HepG2 (cell line): ENCODE data around the gene KRTAP19-8.

Experiments used
- CHD2 ChIP-seq: IDR thresholded peaks from 2 replicates; pipeline ENCODE4 v1.6.1; 2011; ENCODE audit warnings: low read depth, low read length, improper control_type of control experiment
- CTCF ChIP-seq: sonication (generic); formaldehyde crosslinking; IDR thresholded peaks from 2 replicates; pipeline ENCODE4 v1.5.0; 2020; ENCODE audit warnings: mild to moderate bottlenecking, missing genetic modification reagents, moderate library complexity
- EP300 ChIP-seq, 3 experiments: sonication (generic) in 1 of 3; formaldehyde crosslinking in 1 of 3; IDR thresholded peaks; 2 replicates each; pipeline versions ENCODE4 v1.5.1 to v1.6.1; 2011 to 2020; ENCODE audit warnings: low read depth in 2 of 3, low read length in 2 of 3, borderline replicate concordance in 1 of 3, improper control_type of control experiment in 1 of 3, mild to moderate bottlenecking in 1 of 3, missing genetic modification reagents in 1 of 3, moderate library complexity in 1 of 3
- EZH2 ChIP-seq: conservative IDR thresholded peaks from 2 replicates; pipeline ENCODE4 v1.6.1; 2012; ENCODE audit warnings: mild to moderate bottlenecking, low read depth, low read length, moderate library complexity
- RAD51 ChIP-seq: fragments of 450-650 bp; IDR thresholded peaks from 2 replicates; pipeline ENCODE4 v1.6.1; 2016; ENCODE audit warnings: borderline replicate concordance
- TP53 ChIP-seq: sonication (generic); formaldehyde crosslinking; conservative IDR thresholded peaks from 2 replicates; pipeline ENCODE4 v1.4.0; 2020; ENCODE audit warnings: missing genetic modification reagents
- ZNF891 ChIP-seq: sonication (generic); formaldehyde crosslinking; IDR thresholded peaks from 2 replicates; pipeline ENCODE4 v1.5.0; 2020; ENCODE audit warnings: mild to moderate bottlenecking, missing genetic modification reagents

- TF ChIP-seq CHD2 = no peak
- TF ChIP-seq RAD51 = no peak
- no peak for TF ChIP-seq TP53 (CRISPR knock-in tag)
- TF ChIP-seq EP300 (IDR thresholded peaks at IDR 0.05; ENCODE audit: low read depth in 2 of 2, low read length in 2 of 2) = no peak
- no peak for TF ChIP-seq EP300 (CRISPR knock-in tag; IDR thresholded peaks at IDR 0.05; ENCODE audit: borderline replicate concordance)
- TF ChIP-seq CTCF (CRISPR knock-in tag) = no peak
- TF ChIP-seq ZNF891 (CRISPR knock-in tag) = no peak
- TF ChIP-seq EZH2 = no peak
These were observed 14.6 kb downstream of the KRTAP19-8 start for GRCh38 chr21:31023680-31024079.
